Heart right ventricle (tissue), 16 donors: Measurements from ENCODE around the gene CCDC183. TPM values are rescaled to one million over a fixed set of nuclear protein-coding genes. Genes with fewer than 3 reads are reported as not detected.

Experiments
- ATAC-seq, 8 donors: fragments of 200-7000 bp; cut with Tn5 transposase; one replicate each; pipeline ENCODE4 v1.9.1; 2020; ENCODE audit warnings: mild to moderate bottlenecking in 8 of 8, moderate library complexity in 8 of 8, moderate number of reproducible peaks in 1 of 8
- DNase-seq, 2 donors: peaks; one replicate each; pipeline ENCODE4 v3.0.0-alpha.2; 2020
- H3K27ac ChIP-seq, 10 donors: fragments of 200-600 bp; sonication (generic) in 2 of 10; one replicate each; pipeline versions ENCODE4 v1.5.0 to v1.8.0; 2020 to 2022; ENCODE audit warnings: mild to moderate bottlenecking in 3 of 10
- H3K27me3 ChIP-seq, 7 donors: fragments of 200-600 bp; one replicate each; pipeline ENCODE4 v1.8.0; 2021 to 2022; ENCODE audit warnings: mild to moderate bottlenecking in 2 of 7
- H3K36me3 ChIP-seq, 9 donors: fragments of 200-600 bp; sonication (generic) in 1 of 9; one replicate each; pipeline versions ENCODE4 v1.5.0 to v1.8.0; 2020 to 2022; ENCODE audit warnings: mild to moderate bottlenecking in 2 of 9
- H3K4me1 ChIP-seq, 9 donors: fragments of 200-600 bp; sonication (generic) in 1 of 9; one replicate each; pipeline versions ENCODE4 v1.5.0 to v1.8.0; 2020 to 2022; ENCODE audit warnings: mild to moderate bottlenecking in 4 of 9
- H3K4me3 ChIP-seq, 10 donors: fragments of 200-600 bp; sonication (generic) in 2 of 10; one replicate each; pipeline versions ENCODE4 v1.5.0 to v1.8.0; 2020 to 2022; ENCODE audit warnings: mild to moderate bottlenecking in 7 of 10, moderate library complexity in 2 of 10
- H3K9me3 ChIP-seq, 11 donors: fragments of 200-600 bp in 10 of 11; sonication (generic) in 2 of 11; one replicate each; pipeline versions ENCODE4 v1.5.0 to v1.8.0; 2013 to 2022; ENCODE audit warnings: mild to moderate bottlenecking in 2 of 11, control low read depth in 1 of 11, moderate library complexity in 1 of 11
- WGBS, 2 donors: extraction: QIAGEN DNeasy Blood & Tissue Kit; methylation state at CpG; one replicate each; pipeline ENCODE4 v1.1.7; 2013; ENCODE audit warnings: inconsistent platforms in 1 of 2; 5-methylcytosine and 5-hydroxymethylcytosine counted together
- intact Hi-C, 10 donors: fragments of 100-400 bp; cut with DNase I; formaldehyde crosslinking; loops; one replicate each; pipeline versions ENCODE4 v1.11.1 to v1.14.2; 2022
- polyA plus RNA-seq, 2 donors: library from polyadenylated mRNA; stranded (reverse); fragments of 200-250 nt; gene quantifications; one replicate each; pipeline ENCODE4 v1.2.3, GENCODE V29; 2013
- total RNA-seq, 10 donors: library from RNA; stranded (reverse); fragmentation: NEBNext Ultra II Directional in 3 of 10; extraction: Animal tissue kit (Norgen Biotek cat#: 25700) in 3 of 10; gene quantifications; one replicate each; pipeline versions ENCODE4 v1.2.1 to v1.2.4, GENCODE V29; 2021 to 2023
- TF ChIP-seq, protein P1 (sequence below), 9 donors: fragments of 200-600 bp; sonication (generic) in 2 of 9; IDR thresholded peaks; one replicate each; pipeline versions ENCODE4 v1.5.0 to v1.8.0; 2021 to 2022; ENCODE audit warnings: antibody characterized with exemption in 9 of 9, mild to moderate bottlenecking in 5 of 9, moderate library complexity in 1 of 9
- donor health status: Arrhythmogenic right ventricular cardiomyopathy.
- donor health status: ischemic (EF 13 %, LVEDD 7.1; RV severe dilation, severe dysfunction).
- donor health status: healthy with polysubstance abuse.
- donor health status: DM: no; HTN: yes; CAD: no.
- donor health status: DM: no; HTN: no; CAD: no.
- donor health status: ischemic (EF 25% LVEDD 6.9; RV normal size, moderate dysfunction).
- donor health status: ischemic (EF 25% LVEDD 5.7; RV mildly dilated, moderate dysfunction).
- donor health status: healthy.
- donor health status: DM: yes; HTN: yes; CAD: no.
- donor health status: Ischemic cardiomyopathy.
- donor health status: ischemic (EF 35%, LVEDD 5.7; RV mildly dilated, moderate dysfunction).
- donor health status: nonischemic (EF 11% LVEDD 7.7; RV severe dilation, severe dysfunction).
- donor health status: DM: yes; HTN: yes; CAD: no.
- donor health status: PGD.
- donor health status: ischemic (EF 29% LVEDD 5.4; RV normal size, mild dysfunction).
- donor health status: nonischemic (EF 23%, LVEDD 6.1; RV moderate dilation, normal function).

Gene CCDC183
- total and polyA plus RNA-seq, 12 donors = 0.49 to 9.2 (median 1.1) TPM

DNA sequence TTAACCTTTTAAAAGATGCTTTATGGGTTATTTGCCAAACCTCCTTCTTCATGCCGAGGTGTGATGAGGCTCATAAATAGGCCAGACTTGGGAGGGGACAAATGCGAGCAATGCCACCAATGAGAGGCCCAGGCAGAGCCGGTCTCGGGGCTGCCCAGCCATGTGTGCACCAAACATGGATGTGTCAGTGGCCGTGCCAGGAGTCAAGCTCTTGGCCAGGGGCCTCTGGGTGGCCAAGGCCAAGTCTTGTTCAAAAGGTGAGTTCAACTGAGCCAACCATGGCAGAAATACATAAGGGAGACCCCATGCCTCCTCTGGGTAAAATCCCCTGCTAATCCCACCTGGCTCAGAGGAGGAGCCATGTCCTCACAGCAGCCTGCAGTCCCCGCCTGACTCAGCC lies 20.9 kb upstream of the CCDC183 start:
- ATAC-seq = peak in 2 of 8 donors; percentile 24 to 45
- WGBS, 2 donors = 63 to 69% methylated on average over 6 of the region's 6 CpGs
- intact Hi-C loops = no loop called here
- no peak for DNase-seq
- Histone ChIP-seq H3K4me3 (no peak overlapping the region), H3K36me3 (no peaks in the 10 kb centered on the region), H3K9me3 (peaks cover 0 to 12% (median 0%) of the 10 kb centered on the region in 11 donors), H3K4me1 (no peaks in the 10 kb centered on the region), H3K27ac (no peak overlapping the region), H3K27me3 (no peaks in the 10 kb centered on the region)
- TF ChIP-seq, protein P1, sequence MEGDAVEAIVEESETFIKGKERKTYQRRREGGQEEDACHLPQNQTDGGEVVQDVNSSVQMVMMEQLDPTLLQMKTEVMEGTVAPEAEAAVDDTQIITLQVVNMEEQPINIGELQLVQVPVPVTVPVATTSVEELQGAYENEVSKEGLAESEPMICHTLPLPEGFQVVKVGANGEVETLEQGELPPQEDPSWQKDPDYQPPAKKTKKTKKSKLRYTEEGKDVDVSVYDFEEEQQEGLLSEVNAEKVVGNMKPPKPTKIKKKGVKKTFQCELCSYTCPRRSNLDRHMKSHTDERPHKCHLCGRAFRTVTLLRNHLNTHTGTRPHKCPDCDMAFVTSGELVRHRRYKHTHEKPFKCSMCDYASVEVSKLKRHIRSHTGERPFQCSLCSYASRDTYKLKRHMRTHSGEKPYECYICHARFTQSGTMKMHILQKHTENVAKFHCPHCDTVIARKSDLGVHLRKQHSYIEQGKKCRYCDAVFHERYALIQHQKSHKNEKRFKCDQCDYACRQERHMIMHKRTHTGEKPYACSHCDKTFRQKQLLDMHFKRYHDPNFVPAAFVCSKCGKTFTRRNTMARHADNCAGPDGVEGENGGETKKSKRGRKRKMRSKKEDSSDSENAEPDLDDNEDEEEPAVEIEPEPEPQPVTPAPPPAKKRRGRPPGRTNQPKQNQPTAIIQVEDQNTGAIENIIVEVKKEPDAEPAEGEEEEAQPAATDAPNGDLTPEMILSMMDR (IDR thresholded peaks at IDR 0.05) = no peak

DNA sequence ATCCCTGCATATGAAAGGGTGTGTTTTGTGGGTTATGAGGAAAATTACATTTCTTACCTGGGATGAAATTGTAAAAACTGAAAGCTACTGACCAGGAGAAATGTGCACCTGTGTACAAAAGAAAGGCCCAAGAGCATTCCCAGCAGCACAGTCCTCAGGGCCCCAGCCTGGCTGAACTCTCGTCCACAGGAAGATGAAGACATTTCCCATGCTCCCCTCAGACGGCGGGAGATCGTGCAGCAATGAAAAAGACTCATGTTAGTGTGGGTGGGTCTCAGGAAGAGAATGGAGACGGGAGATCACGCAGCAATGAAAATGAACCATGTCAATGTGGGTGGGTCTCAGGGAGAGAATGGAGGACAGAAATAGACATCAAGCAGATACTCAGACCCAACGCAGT lies 19.2 kb upstream of the CCDC183 start:
- intact Hi-C loops = no loop called here
- TF ChIP-seq, protein P1 (IDR thresholded peaks at IDR 0.05) = no peak
- DNase-seq (no peak), ATAC-seq (no peak)
- Histone ChIP-seq H3K9me3 (peaks cover 0 to 12% (median 0%) of the 10 kb centered on the region in 11 donors), H3K27me3 (no peaks in the 10 kb centered on the region), H3K27ac (no peak overlapping the region), H3K4me3 (no peak overlapping the region), H3K36me3 (no peaks in the 10 kb centered on the region), H3K4me1 (no peaks in the 10 kb centered on the region)
- WGBS, 2 donors = 40 to 50% methylated on average over 7 of the region's 7 CpGs

DNA sequence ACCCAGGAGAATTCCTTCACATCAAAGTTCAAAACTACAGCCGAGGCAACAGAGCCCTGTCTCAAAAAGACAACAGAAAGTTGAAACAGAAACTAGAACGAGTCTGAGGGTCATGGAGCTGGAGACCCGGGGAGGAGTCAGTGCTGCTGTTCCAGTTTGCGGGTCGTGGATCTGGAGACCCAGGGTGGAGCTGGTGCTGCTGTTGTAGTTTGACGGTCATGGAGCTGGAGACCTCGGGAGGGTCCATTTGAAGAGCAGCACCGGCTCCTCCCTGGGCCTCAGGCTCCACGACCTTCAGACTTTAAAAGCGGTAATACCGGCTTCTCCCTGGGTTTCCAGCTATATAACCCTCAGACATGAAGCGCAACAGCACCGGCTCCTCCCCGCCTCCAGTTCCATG lies 18.8 kb upstream of the CCDC183 start:
- H3K9me3 ChIP-seq = peaks cover 0 to 12% (median 0%) of the 10 kb centered on the region in 11 donors
- WGBS, 2 donors = 78 to 85% methylated on average over 14 of the region's 14 CpGs
- no peaks in the 10 kb centered on the region for H3K4me1 ChIP-seq
- intact Hi-C loops = no loop called here
- no peaks in the 10 kb centered on the region for H3K27me3 ChIP-seq
- no peak overlapping the region for H3K27ac ChIP-seq
- DNase-seq = no peak
- TF ChIP-seq, protein P1 (IDR thresholded peaks at IDR 0.05) = no peak
- no peak overlapping the region for H3K4me3 ChIP-seq
- no peaks in the 10 kb centered on the region for H3K36me3 ChIP-seq
- no peak for ATAC-seq

DNA sequence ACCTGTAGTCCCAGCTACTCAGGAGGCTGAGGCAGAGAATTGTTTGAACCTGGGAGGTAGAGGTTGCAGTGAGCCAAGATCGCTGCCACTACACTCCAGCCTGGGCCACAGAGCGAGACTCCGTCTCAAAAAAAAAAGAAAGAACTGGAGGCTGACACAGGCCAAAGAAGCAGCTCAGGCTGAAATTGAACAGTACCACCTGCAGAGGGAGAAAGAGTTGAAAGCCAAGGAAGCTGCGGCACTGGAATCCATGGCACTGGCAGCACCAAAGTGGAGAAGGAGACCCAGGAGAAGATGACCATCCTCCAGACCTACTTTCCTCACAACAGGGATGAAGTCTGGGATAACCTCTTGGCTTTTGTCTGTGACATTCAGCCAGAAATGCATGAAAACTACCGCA lies 16.3 kb upstream of the CCDC183 start:
- 74 to 76% methylated on average over 5 of the region's 5 CpGs for WGBS, 2 donors
- no peaks in the 10 kb centered on the region for H3K9me3 ChIP-seq
- no peaks in the 10 kb centered on the region for H3K27me3 ChIP-seq
- ATAC-seq (no peak), DNase-seq (no peak)
- no peaks in the 10 kb centered on the region for H3K4me1 ChIP-seq
- no peaks in the 10 kb centered on the region for H3K36me3 ChIP-seq
- H3K4me3 ChIP-seq = no peak overlapping the region
- TF ChIP-seq, protein P1 (IDR thresholded peaks at IDR 0.05) = no peak
- intact Hi-C loops = loop anchor here in 2 of 10 donors (10.0 kb wide), 2 partner anchors 285 to 455 kb away; partner anchors contain the start of gene SLC34A3 (in 1 of the 2)
- H3K27ac ChIP-seq = no peak overlapping the region
